ENCODE measurements around the gene LACC1.

The LACC1 gene

GRCh38 chr13:43879755-43880181 lies at the start of gene LACC1:
LACC1 (plus strand) TSS chr13:43879904; CDS start chr13:43880986, 1,082 bp downstream.
- peaks cover 16% of the 10 kb centered on the region for H3K27me3 ChIP-seq (ENCODE audit: control insufficient read depth, insufficient read depth, low read length)
- H3K4me3 ChIP-seq (ENCODE audit: low read depth, low read length): peak within 1 kb of the TSS; percentile 76
- no peaks in the 10 kb centered on the region for H3K36me3 ChIP-seq (ENCODE audit: control insufficient read depth, insufficient read depth, low read length)

GRCh38 chr13:43830497-43830881 lies 49.2 kb upstream of the LACC1 start:
- no peaks in the 10 kb centered on the region for H3K36me3 ChIP-seq (ENCODE audit: control insufficient read depth, insufficient read depth, low read length)
- no peaks in the 10 kb centered on the region for H3K9me3 ChIP-seq (ENCODE audit: control insufficient read depth, insufficient read depth, low read depth, low read length)
- no peaks in the 10 kb centered on the region for H3K4me1 ChIP-seq (ENCODE audit: control insufficient read depth, insufficient read depth, low read length)
- no peak overlapping the region for H3K27ac ChIP-seq (ENCODE audit: low read depth, low read length)
- no peaks in the 10 kb centered on the region for H3K27me3 ChIP-seq (ENCODE audit: control insufficient read depth, insufficient read depth, low read length)
- no peak overlapping the region for H3K4me3 ChIP-seq (ENCODE audit: low read depth, low read length)
- no peak overlapping the region for H3K9ac ChIP-seq (ENCODE audit: low read length)

More at GRCh38 chr13:43879755-43880181, at the start of gene LACC1:
- Histone ChIP-seq H3K27ac (ENCODE audit: low read depth, low read length) (peak within 1 kb of the TSS; percentile 61; the same call in 1 of the 2 replicates), H3K4me1 (ENCODE audit: control insufficient read depth, insufficient read depth, low read length) (peaks cover 16% of the 10 kb centered on the region), H3K9me3 (ENCODE audit: control insufficient read depth, insufficient read depth, low read depth, low read length) (no peaks in the 10 kb centered on the region; the same call in 1 of the 2 replicates), H3K9ac (ENCODE audit: low read length) (peak within 1 kb of the TSS; percentile 87)

- Histone ChIP-seq H3K4me1 (ENCODE audit: control insufficient read depth, insufficient read depth, low read length) (no peaks in the 10 kb centered on the region), H3K27ac (ENCODE audit: low read depth, low read length) (no peak overlapping the region), H3K27me3 (ENCODE audit: control insufficient read depth, insufficient read depth, low read length) (no peaks in the 10 kb centered on the region), H3K36me3 (ENCODE audit: control insufficient read depth, insufficient read depth, low read length) (no peaks in the 10 kb centered on the region), H3K4me3 (ENCODE audit: low read depth, low read length) (no peak overlapping the region), H3K9ac (ENCODE audit: low read length) (no peak overlapping the region), H3K9me3 (ENCODE audit: control insufficient read depth, insufficient read depth, low read depth, low read length) (no peaks in the 10 kb centered on the region)
Measured at GRCh38 chr13:43831088-43831487, 48.6 kb upstream of the LACC1 start.

GRCh38 chr13:43835701-43836100 lies 44.0 kb upstream of the LACC1 start:
- H3K36me3 ChIP-seq (ENCODE audit: control insufficient read depth, insufficient read depth, low read length): no peaks in the 10 kb centered on the region
- no peak overlapping the region for H3K4me3 ChIP-seq (ENCODE audit: low read depth, low read length)
- no peak overlapping the region for H3K9ac ChIP-seq (ENCODE audit: low read length)
- H3K9me3 ChIP-seq (ENCODE audit: control insufficient read depth, insufficient read depth, low read depth, low read length): no peaks in the 10 kb centered on the region
- H3K27ac ChIP-seq (ENCODE audit: low read depth, low read length): no peak overlapping the region
- H3K4me1 ChIP-seq (ENCODE audit: control insufficient read depth, insufficient read depth, low read length): no peaks in the 10 kb centered on the region
- H3K27me3 ChIP-seq (ENCODE audit: control insufficient read depth, insufficient read depth, low read length): no peaks in the 10 kb centered on the region

GRCh38 chr13:43838909-43839308 lies 40.8 kb upstream of the LACC1 start:
- no peak overlapping the region for H3K9ac ChIP-seq (ENCODE audit: low read length)
- H3K36me3 ChIP-seq (ENCODE audit: control insufficient read depth, insufficient read depth, low read length): no peaks in the 10 kb centered on the region
- H3K9me3 ChIP-seq (ENCODE audit: control insufficient read depth, insufficient read depth, low read depth, low read length): no peaks in the 10 kb centered on the region
- H3K4me1 ChIP-seq (ENCODE audit: control insufficient read depth, insufficient read depth, low read length): no peaks in the 10 kb centered on the region
- no peaks in the 10 kb centered on the region for H3K27me3 ChIP-seq (ENCODE audit: control insufficient read depth, insufficient read depth, low read length)
- H3K27ac ChIP-seq (ENCODE audit: low read depth, low read length): no peak overlapping the region
- H3K4me3 ChIP-seq (ENCODE audit: low read depth, low read length): no peak overlapping the region

- Histone ChIP-seq H3K4me1 (ENCODE audit: control insufficient read depth, insufficient read depth, low read length) (no peaks in the 10 kb centered on the region), H3K9ac (ENCODE audit: low read length) (no peak overlapping the region), H3K4me3 (ENCODE audit: low read depth, low read length) (no peak overlapping the region), H3K27me3 (ENCODE audit: control insufficient read depth, insufficient read depth, low read length) (no peaks in the 10 kb centered on the region), H3K36me3 (ENCODE audit: control insufficient read depth, insufficient read depth, low read length) (no peaks in the 10 kb centered on the region; the same call in 1 of the 2 replicates), H3K27ac (ENCODE audit: low read depth, low read length) (no peak overlapping the region), H3K9me3 (ENCODE audit: control insufficient read depth, insufficient read depth, low read depth, low read length) (peaks cover 9% of the 10 kb centered on the region)
Measured at GRCh38 chr13:43846496-43847158, 33.1 kb upstream of the LACC1 start.

- Histone ChIP-seq H3K36me3 (ENCODE audit: control insufficient read depth, insufficient read depth, low read length) (peaks cover 3% of the 10 kb centered on the region; the same call in 1 of the 2 replicates), H3K27me3 (ENCODE audit: control insufficient read depth, insufficient read depth, low read length) (no peaks in the 10 kb centered on the region), H3K9me3 (ENCODE audit: control insufficient read depth, insufficient read depth, low read depth, low read length) (peaks cover 13% of the 10 kb centered on the region), H3K9ac (ENCODE audit: low read length) (no peak overlapping the region), H3K4me3 (ENCODE audit: low read depth, low read length) (no peak overlapping the region), H3K4me1 (ENCODE audit: control insufficient read depth, insufficient read depth, low read length) (no peaks in the 10 kb centered on the region), H3K27ac (ENCODE audit: low read depth, low read length) (no peak overlapping the region)
Measured at GRCh38 chr13:43848001-43848649, 31.6 kb upstream of the LACC1 start.

- Histone ChIP-seq H3K9ac (ENCODE audit: low read length) (no peak overlapping the region), H3K36me3 (ENCODE audit: control insufficient read depth, insufficient read depth, low read length) (peaks cover 3% of the 10 kb centered on the region; the same call in 1 of the 2 replicates), H3K9me3 (ENCODE audit: control insufficient read depth, insufficient read depth, low read depth, low read length) (peaks cover 24% of the 10 kb centered on the region), H3K4me1 (ENCODE audit: control insufficient read depth, insufficient read depth, low read length) (no peaks in the 10 kb centered on the region), H3K4me3 (ENCODE audit: low read depth, low read length) (no peak overlapping the region), H3K27me3 (ENCODE audit: control insufficient read depth, insufficient read depth, low read length) (no peaks in the 10 kb centered on the region), H3K27ac (ENCODE audit: low read depth, low read length) (no peak overlapping the region)
Measured at GRCh38 chr13:43850873-43851272, 28.8 kb upstream of the LACC1 start.

- Histone ChIP-seq H3K4me3 (ENCODE audit: low read depth, low read length) (no peak overlapping the region), H3K9me3 (ENCODE audit: control insufficient read depth, insufficient read depth, low read depth, low read length) (peaks cover 24% of the 10 kb centered on the region), H3K36me3 (ENCODE audit: control insufficient read depth, insufficient read depth, low read length) (peaks cover 3% of the 10 kb centered on the region; the same call in 1 of the 2 replicates), H3K4me1 (ENCODE audit: control insufficient read depth, insufficient read depth, low read length) (no peaks in the 10 kb centered on the region), H3K27me3 (ENCODE audit: control insufficient read depth, insufficient read depth, low read length) (no peaks in the 10 kb centered on the region), H3K9ac (ENCODE audit: low read length) (no peak overlapping the region), H3K27ac (ENCODE audit: low read depth, low read length) (no peak overlapping the region)
Measured at GRCh38 chr13:43852923-43853404, 26.7 kb upstream of the LACC1 start.

GRCh38 chr13:43861863-43862262 lies 17.8 kb upstream of the LACC1 start:
- Histone ChIP-seq H3K4me1 (ENCODE audit: control insufficient read depth, insufficient read depth, low read length) (no peaks in the 10 kb centered on the region), H3K9ac (ENCODE audit: low read length) (no peak overlapping the region), H3K36me3 (ENCODE audit: control insufficient read depth, insufficient read depth, low read length) (peaks cover 4% of the 10 kb centered on the region), H3K27me3 (ENCODE audit: control insufficient read depth, insufficient read depth, low read length) (no peaks in the 10 kb centered on the region), H3K9me3 (ENCODE audit: control insufficient read depth, insufficient read depth, low read depth, low read length) (peaks cover 10% of the 10 kb centered on the region; the same call in 1 of the 2 replicates), H3K4me3 (ENCODE audit: low read depth, low read length) (no peak overlapping the region), H3K27ac (ENCODE audit: low read depth, low read length) (no peak overlapping the region)

GRCh38 chr13:43864921-43865320 lies 14.8 kb upstream of the LACC1 start:
- peaks cover 2% of the 10 kb centered on the region for H3K36me3 ChIP-seq (ENCODE audit: control insufficient read depth, insufficient read depth, low read length)
- H3K9me3 ChIP-seq (ENCODE audit: control insufficient read depth, insufficient read depth, low read depth, low read length): peaks cover 10% of the 10 kb centered on the region; the same call in 1 of the 2 replicates
- no peak overlapping the region for H3K9ac ChIP-seq (ENCODE audit: low read length)
- H3K27me3 ChIP-seq (ENCODE audit: control insufficient read depth, insufficient read depth, low read length): no peaks in the 10 kb centered on the region
- H3K4me1 ChIP-seq (ENCODE audit: control insufficient read depth, insufficient read depth, low read length): no peaks in the 10 kb centered on the region
- no peak overlapping the region for H3K4me3 ChIP-seq (ENCODE audit: low read depth, low read length)
- H3K27ac ChIP-seq (ENCODE audit: low read depth, low read length): no peak overlapping the region

Measured in HUES6 (cell line).